HG03039 (cell line): ENCODE data around the gene MAP3K10.

Experiments
- ATAC-seq: cut with Tn5 transposase; IDR thresholded peaks from one replicate; pipeline ENCODE4 v1.9.1; 2021; ENCODE audit warnings: mild to moderate bottlenecking, moderate library complexity; ENCODE audit not compliant: unreplicated experiment

Gene MAP3K10

GRCh38 chr19:40247178-40247577 is 56.0 kb downstream of the MAP3K10 start:
- no peak for ATAC-seq

- no peak for ATAC-seq
These were observed 56.6 kb downstream of the MAP3K10 start for GRCh38 chr19:40247735-40248262.

GRCh38 chr19:40249201-40249600 is 58.0 kb downstream of the MAP3K10 start:
- ATAC-seq, result no peak

- ATAC-seq, result no peak
These were observed 58.6 kb downstream of the MAP3K10 start for GRCh38 chr19:40249781-40250180.

GRCh38 chr19:40251244-40251643 is 60.0 kb downstream of the MAP3K10 start:
- ATAC-seq, result no peak

GRCh38 chr19:40251991-40252390 is 60.8 kb downstream of the MAP3K10 start:
- ATAC-seq, result no peak

- ATAC-seq, result no peak
These were observed 61.2 kb downstream of the MAP3K10 start for GRCh38 chr19:40252395-40252794.

- ATAC-seq, result no peak
These were observed 62.4 kb downstream of the MAP3K10 start for GRCh38 chr19:40253611-40254092.

GRCh38 chr19:40254714-40255418 is 63.6 kb downstream of the MAP3K10 start:
- ATAC-seq, result no peak

- ATAC-seq, result no peak
These were observed 64.5 kb downstream of the MAP3K10 start for GRCh38 chr19:40255619-40256166.

GRCh38 chr19:40256512-40256911 is 65.3 kb downstream of the MAP3K10 start:
- ATAC-seq, result no peak

- ATAC-seq, result no peak
These were observed 65.9 kb downstream of the MAP3K10 start for GRCh38 chr19:40257096-40257517.

GRCh38 chr19:40261631-40262030 is 70.4 kb downstream of the MAP3K10 start:
- no peak for ATAC-seq

- no peak for ATAC-seq
These were observed 71.2 kb downstream of the MAP3K10 start for GRCh38 chr19:40262422-40262821.

- no peak for ATAC-seq
These were observed 72.5 kb downstream of the MAP3K10 start for GRCh38 chr19:40263440-40264313.

- ATAC-seq, result no peak
These were observed 73.3 kb downstream of the MAP3K10 start for GRCh38 chr19:40264314-40265054.
